Lower leg skin (tissue), 4 donors: Measurements from ENCODE around the gene BRD7. TPM values are rescaled to one million over a fixed set of nuclear protein-coding genes. Genes with fewer than 3 reads are reported as not detected.

Experiments
- DNase-seq, 2 donors: peaks; one replicate each; pipeline ENCODE4 v3.0.0-alpha.2; 2019; ENCODE audit warnings: low spot score in 2 of 2
- H3K4me3 ChIP-seq: fragments of 200-600 bp; sonication (generic); 2 replicates; pipeline ENCODE4 v1.5.1; 2017; ENCODE audit warnings: mild to moderate bottlenecking, low read depth; ENCODE audit not compliant: poor library complexity, severe bottlenecking
- POLR2A ChIP-seq, 2 donors: fragments of 450-650 bp; IDR thresholded peaks; one replicate each; pipeline ENCODE4 v1.6.1; 2016 to 2017; ENCODE audit warnings: antibody characterized with exemption in 2 of 2, mild to moderate bottlenecking in 1 of 2, moderate library complexity in 1 of 2
- WGBS, 2 donors: methylation state at CpG; one replicate each; pipeline ENCODE4 v1.1.5; 2018; 5-methylcytosine and 5-hydroxymethylcytosine counted together
- intact Hi-C: fragments of 100-400 bp; cut with DNase I; formaldehyde crosslinking; loops from one replicate; pipeline ENCODE4 v1.15.0; 2023; ENCODE audit warnings: low total_unique reads
- total RNA-seq, 4 donors: library from RNA; depleted of rRNA; stranded (reverse); fragments of >200 nt; gene quantifications; one replicate each; pipeline ENCODE4 v1.1.0, GENCODE V29; 2016
- TF ChIP-seq, protein P1 (sequence below), 3 donors: fragments of 450-650 bp; IDR thresholded peaks; one replicate each; pipeline ENCODE4 v1.5.1; 2016; ENCODE audit warnings: antibody characterized with exemption in 3 of 3, mild to moderate bottlenecking in 3 of 3, moderate library complexity in 2 of 3

BRD7 gene
- total RNA-seq, 4 donors from 2014 or later: 48.6 to 86.3 (median 52.0) TPM

DNA sequence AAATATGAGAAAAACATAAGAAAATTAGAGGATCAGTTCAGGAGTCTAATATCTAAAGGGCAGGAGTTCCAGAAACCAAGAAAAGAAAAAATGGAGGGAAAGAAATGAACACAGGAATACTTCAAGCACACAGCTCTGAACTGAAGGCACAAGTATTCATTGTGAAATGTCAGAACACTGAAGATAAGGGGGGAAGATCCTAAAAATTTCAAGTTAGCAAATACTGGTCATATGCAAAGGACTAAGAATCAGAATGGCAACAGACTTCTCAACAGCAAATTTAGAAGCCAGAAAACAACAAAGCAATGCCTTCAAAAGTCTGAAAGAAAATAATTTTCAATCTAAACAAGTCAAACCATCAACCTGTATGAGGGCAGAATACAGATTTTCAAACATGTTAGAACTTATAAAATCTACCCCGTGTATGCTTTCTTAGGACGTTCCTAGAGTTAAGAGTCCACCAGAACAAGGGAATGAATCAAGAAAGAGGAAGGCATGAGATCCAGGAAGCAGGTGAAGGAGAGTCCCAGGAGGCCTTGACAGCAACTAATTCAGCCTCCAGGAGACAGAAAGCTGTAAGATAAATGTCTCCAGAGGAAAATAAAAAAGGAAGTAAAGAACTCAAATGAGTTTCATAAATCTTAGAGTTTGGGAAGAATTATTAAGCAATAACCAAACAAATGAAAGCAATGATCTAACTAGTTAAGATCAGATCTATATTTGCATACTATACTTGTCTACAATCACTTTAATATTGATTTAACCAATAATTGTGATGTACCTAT is 2.8 kb downstream of the BRD7 start:
- TF ChIP-seq, protein P1, sequence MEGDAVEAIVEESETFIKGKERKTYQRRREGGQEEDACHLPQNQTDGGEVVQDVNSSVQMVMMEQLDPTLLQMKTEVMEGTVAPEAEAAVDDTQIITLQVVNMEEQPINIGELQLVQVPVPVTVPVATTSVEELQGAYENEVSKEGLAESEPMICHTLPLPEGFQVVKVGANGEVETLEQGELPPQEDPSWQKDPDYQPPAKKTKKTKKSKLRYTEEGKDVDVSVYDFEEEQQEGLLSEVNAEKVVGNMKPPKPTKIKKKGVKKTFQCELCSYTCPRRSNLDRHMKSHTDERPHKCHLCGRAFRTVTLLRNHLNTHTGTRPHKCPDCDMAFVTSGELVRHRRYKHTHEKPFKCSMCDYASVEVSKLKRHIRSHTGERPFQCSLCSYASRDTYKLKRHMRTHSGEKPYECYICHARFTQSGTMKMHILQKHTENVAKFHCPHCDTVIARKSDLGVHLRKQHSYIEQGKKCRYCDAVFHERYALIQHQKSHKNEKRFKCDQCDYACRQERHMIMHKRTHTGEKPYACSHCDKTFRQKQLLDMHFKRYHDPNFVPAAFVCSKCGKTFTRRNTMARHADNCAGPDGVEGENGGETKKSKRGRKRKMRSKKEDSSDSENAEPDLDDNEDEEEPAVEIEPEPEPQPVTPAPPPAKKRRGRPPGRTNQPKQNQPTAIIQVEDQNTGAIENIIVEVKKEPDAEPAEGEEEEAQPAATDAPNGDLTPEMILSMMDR (IDR thresholded peaks at IDR 0.05): no peak
- no peak for TF ChIP-seq POLR2A (IDR thresholded peaks at IDR 0.05)
- H3K4me3 ChIP-seq: no peak overlapping the region
- 29 to 38% methylated on average over 2 of the region's 2 CpGs for WGBS, 2 donors
- DNase-seq: no peak
- intact Hi-C loops: no loop called here

DNA sequence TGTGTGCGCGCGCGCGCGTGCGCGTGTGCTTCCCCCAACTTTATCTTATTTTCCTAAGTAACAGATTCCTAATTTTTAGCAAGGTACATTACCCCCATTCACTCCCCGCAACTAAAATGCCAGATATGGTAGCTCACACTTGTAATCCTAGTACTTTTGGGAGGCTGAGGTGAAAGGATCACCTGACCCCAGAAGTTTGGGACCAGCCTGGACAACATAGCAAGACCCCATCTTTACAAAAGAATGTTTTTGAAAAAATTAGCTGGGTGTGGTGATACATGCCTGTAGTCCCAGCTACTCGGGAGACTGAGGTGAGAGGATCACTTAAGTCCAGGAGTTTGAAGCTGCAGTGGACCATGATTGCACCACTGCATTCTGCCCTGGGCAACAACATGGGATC is 5.1 kb downstream of the BRD7 start:
- no peak for DNase-seq
- intact Hi-C loops: no loop called here
- H3K4me3 ChIP-seq: no peak overlapping the region
- WGBS, 2 donors: 84 to 89% methylated on average over 10 of the region's 10 CpGs
- TF ChIP-seq POLR2A (IDR thresholded peaks at IDR 0.05): no peak
- TF ChIP-seq, protein P1 (IDR thresholded peaks at IDR 0.05): no peak

DNA sequence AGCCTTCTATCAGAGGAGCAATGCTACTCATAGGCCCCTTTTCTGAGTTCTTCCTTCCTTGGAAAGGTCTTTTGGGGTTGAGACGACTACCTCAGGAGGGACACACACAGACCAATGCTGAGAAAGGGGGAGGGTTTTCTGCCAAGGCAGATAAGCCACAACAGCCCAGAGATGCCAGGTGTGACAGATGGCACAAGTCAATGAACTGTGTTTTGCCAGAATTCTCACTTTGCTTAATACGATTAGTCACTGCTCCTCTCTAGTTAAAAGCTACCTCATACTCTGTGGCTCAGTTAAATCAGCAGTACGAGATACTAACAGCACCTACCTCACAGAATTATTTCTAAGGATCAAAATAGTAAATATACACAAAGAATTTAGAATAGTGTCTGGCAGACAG is 8.0 kb downstream of the BRD7 start:
- no peak for DNase-seq
- WGBS, 2 donors: 56 to 61% methylated on average over 3 of the region's 3 CpGs
- intact Hi-C loops: no loop called here
- no peak for TF ChIP-seq POLR2A (IDR thresholded peaks at IDR 0.05)
- TF ChIP-seq, protein P1 (IDR thresholded peaks at IDR 0.05): no peak
- H3K4me3 ChIP-seq: no peak overlapping the region

DNA sequence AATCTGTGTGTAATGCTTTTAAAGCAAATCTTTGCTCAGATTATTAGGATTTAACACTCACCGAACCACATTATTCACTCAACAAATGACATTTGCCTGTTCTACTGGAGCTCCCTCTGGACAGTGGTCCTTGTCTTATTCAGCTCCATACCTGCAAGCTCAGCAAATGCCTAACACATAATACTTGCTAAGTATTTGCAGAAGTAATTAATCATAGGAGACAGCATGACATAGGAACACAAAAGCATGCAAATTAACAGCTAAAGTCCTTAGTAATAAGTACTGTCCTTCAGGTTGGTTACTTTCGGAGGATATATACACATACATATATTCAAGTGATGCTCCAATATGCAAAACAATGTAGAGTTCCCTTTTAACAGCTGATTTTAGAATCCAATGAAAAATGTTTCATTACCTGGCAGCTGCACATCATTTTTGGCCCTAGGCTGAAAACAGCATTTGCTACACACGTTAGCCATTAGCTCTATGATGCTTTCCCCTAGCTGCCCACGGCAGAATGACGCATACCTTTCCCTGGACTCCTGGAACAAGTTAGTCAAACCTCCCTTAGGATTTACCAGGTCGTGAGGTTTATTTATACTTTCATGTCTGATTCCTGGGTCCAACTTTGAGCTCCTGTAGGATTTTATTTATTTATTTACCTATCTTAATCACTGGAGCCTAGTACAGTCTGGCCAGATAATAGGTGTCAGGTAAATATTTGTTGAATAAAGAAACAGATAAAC is 8.6 kb downstream of the BRD7 start:
- DNase-seq: no peak
- TF ChIP-seq POLR2A (IDR thresholded peaks at IDR 0.05): no peak
- TF ChIP-seq, protein P1 (IDR thresholded peaks at IDR 0.05): no peak
- WGBS, 2 donors: 50% methylated on average over 6 of the region's 6 CpGs
- intact Hi-C loops: no loop called here
- no peak overlapping the region for H3K4me3 ChIP-seq

DNA sequence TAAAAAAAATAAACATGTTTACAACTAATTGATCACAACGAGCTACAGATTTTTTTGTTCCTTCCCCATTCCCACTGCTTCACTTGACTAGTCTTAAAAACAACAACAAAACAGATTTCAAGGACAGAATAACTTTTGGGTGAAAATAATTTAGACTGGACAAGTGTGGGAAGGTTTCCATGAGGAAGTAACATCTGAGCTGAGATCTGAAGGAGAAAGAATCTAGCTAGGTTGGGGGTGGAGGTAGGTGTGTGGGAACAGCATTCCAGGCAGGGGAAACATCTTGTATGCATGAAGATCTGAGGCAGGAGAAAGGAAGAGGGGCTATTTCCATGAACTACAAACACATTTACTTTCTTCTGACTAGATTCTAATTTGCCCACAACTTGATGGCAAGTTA is 9.2 kb downstream of the BRD7 start:
- intact Hi-C loops: no loop called here
- H3K4me3 ChIP-seq: no peak overlapping the region
- WGBS, 2 donors: 35 to 53% methylated on average over 1 of the region's 1 CpG
- TF ChIP-seq, protein P1 (IDR thresholded peaks at IDR 0.05): no peak
- TF ChIP-seq POLR2A (IDR thresholded peaks at IDR 0.05): no peak
- DNase-seq: no peak
